NCI-H128 (cell line): ENCODE data around the gene CFAP69.
"Not testable (repeated sequence)": the region's sequence is repeated elsewhere in the genome, so short reads cannot be mapped to it uniquely, and the experiment has no call there.

Experiments used
- DNase-seq: peaks from one replicate; lab custom pipeline; 2025; ENCODE audit not compliant: unreplicated experiment; lab: John Stamatoyannopoulos, UW

The CFAP69 gene

DNA sequence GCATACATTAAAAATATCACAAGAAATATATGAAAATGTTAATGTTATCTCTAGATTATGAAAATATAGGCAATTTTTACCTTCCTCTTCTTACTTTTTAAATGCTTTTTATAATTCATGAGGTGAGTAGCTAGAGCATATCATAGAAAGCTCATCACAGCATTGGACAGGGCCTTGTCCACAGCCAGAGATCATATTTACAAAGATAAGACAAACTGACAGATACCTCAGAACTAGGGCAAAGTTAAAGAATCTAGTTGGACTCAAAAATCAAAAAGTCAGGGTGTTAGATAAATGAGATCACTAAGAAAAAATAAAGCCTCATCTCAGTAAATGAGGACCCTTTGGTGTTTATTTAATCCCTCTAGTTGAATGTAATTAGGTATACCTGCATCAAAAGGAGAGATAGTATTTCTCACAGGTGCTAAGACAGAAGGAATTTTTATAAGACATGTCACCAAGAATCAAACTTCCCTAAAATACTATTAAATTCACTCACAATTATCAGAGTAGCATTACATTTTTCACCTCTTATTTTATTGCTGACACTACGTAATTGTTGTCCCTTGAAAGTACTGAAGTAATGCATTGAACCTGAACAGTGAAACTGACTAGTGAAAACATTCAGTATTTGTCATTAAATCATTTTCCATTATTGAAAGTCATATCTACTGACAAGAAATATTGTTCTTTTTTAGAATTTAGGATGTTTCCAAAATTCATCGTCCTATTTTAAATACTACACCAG lies 25.6 kb downstream of the CFAP69 start:
- no peak for DNase-seq

DNA sequence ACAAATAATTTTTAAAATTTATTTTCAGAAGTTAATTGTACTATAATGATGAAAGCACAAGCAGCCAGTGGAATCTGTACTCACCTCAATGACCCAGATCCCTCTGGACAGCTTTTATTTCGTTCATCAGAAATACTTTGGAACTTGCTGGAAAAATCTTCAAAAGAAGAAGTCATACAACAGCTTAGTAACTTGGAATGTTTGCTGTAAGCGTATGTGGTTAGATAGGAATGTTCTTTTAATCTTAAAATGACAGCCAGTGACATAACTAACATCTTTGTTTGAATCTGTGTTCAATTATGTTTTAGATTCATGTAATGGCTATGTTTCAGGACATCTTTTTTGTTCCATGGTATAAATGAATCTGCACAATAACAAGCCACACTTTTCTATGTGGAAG lies 26.8 kb downstream of the CFAP69 start:
- DNase-seq = no peak

DNA sequence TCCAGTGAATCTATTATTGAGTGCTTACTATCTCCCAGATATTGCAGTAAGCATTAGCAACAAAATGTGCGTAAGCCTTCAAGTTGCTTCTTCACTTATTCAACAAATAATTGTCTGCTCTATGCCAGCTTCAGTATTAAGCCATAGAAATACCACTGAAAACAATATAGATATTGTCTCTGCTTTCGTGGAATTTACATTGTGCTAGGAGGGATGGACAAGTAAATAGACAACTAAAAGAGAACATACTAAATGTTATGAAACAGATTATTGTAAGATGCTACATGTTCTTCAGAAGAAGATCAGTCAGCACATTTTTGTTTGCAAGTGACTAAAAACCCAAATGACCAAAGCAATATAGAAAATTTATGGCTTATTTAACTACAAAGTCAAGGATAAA lies 27.3 kb downstream of the CFAP69 start:
- no peak for DNase-seq

DNA sequence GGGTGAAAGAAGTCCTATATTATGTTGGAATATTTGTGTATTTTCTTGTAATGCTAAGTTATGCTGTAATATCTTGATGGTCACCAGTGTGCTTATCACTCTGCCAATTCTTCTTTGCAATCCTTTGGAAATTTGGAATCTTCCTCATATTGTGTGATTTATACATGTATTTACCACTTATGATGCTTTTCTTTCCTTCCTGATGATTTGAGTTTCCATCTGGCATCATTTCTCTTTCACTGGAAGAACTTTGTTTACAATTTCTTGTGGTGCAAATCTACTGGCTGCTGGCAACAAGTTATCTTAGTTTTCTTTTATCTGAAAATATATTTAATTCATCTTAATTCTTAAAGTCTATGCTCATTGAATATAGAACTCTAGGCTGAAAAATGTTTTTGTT lies 29.2 kb downstream of the CFAP69 start:
- no peak for DNase-seq

DNA sequence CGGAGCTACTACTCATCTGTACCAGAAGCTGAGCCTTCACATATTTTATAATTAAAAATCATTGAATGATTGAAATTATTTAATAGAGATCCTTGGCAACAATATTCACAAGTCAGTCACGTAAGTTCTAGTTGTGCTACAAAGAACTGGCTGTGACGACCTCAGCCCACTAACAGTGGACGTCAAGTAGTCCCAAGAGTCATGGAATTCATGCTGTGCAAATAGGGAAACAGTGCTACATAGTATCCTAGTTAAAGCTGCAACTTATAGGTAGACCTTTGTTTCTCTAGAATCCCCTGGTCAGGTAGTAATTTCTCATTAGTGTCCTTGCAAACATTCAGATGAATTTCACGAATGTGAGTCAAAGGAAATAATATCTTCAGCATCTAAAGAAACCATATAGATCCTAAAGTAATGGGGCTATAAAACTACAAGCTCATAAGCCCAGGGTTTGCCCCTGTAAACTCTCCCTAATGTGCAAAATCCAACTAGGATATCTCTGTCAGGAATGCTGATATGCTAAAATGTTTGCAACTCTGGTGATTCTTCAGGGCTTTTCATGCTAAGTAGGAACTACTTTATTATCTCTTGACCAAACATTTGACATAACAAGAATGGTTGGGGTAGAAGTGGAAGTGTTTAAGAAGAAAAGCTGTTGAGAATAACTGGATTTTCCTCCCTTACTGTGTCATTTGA lies 31.2 kb downstream of the CFAP69 start:
- DNase-seq = no peak

DNA sequence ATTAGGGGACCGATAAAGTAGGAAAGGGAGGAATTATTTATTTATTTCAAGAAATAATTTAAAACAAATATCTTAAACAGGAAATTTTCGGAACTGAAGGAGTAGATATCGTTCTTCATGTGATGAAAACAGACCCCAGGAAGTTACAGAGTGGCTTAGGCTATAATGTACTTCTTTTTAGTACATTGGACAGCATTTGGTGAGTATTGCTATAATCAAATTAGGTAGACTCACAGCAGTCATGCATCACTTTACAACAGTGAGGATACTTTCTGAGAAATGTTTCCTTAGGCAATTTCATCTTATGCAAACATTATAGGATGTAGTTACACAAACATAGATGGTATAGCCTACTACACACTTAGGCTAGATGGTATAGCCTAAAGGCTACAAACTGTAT lies 43.2 kb downstream of the CFAP69 start:
- no peak for DNase-seq

DNA sequence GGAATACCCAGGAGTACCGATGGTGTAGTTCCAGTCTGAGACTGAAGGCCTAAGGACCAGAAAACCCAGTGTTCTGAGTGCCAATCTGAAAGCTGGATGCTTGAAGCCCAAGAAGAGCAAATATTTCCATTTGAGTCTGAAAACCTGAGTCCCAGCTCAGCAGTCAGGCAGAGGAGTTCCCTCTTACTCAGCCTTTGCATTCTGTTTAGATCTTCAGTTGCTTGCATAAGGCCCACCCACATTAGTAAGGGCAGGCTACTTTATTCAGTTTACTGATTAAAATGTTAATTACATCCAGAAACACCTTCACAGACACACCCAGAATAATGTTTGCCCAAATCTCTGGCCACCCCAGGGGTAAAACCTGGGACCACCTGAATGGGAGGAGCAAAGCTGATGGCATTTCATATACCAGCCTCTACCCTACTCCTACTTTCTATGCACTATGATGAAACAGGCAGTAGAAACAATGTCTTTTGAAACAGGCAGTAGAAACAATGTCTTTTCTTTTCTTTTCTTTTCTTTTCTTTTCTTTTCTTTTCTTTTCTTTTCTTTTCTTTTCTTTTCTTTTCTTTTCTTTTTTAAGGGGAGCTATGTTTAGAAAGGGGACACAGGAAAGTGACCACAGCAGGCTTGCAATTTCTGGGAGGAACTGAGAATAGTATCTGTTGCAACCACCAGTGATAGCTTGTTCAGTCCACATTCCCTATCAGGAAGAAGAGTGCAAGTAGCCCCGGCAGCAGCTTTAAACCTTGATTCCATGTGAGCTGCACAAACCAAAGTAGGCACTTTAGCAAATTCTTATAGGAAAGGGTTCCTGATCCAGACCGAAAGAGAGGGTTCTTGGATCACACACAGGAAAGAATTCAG lies 45.5 kb downstream of the CFAP69 start:
- DNase-seq = no peak

DNA sequence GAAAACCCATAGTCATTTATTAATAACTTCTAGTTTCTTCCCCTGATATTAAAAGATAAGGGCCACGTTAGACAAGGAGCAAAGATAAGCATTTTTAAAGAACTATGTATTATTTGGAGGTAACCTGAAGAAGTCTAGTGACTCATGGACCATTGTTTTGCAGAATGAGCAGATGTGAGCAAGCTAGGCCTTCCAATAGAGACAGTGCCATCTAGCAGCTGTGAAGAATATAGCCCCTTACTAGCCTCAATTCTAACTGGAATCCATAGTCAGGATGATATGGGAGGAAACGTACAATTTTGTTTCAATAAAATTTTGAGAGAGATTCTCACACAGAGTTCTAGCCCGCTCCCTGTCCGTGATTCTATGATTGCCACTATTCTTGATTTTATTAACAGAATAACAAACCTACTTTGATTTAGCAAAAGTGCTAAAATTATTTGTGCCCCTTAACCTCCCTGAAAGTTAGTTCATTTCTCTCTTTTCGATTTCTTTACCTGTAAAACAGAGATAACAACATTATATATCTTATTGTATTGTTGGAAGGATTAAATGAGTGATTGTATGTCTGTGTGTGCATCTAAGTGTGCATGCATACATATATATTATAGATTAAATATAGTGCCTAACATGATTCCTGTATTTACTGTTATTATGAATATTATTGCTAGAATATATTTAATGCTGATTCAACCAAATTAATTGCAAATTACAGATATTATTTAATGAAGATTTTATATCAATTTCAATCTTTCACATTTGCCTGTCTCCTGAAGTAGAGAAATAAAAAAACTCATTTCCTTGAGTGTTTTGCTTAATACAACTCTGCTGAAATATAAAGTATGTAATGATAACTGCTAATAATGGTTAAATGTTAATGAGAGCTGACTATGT lies 53.4 kb downstream of the CFAP69 start:
- DNase-seq = no peak

DNA sequence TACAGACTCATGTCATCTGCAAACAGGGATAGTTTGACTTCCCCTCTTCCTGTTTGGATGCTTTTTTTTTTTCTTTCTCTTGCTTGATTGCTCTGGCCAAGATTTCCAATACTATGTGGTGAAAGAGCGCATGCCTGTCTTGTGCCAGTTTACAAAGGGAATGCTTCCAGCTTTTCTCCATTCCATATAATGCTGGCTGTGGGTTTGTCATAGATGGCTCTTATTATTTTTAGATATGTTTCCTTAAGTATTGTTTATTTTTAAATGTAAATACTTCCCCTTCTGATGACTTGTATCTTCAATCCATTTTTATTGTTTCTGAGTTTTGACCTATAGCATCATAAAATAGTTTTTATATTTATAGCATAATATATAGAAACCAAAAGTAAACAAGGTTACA lies 58.3 kb downstream of the CFAP69 start:
- no peak for DNase-seq

DNA sequence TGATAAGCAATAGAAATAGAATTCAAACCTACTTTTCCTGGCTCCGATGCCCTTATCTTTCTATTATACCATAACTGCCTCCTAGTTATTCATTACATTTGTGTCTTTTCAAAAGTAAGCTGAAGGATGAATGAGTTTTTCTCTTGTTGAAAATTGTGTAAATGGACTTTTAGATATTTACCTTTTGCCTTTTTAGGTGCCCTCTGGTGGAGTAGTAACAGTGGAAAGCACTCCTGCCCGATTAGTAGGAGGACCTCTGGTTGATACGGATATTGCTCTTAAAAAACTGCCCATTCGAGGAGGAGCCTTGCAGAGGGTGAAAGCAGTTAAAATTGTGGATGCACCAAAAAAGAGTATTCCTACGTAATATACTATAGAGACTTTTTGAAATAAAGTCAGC lies 64.9 kb downstream of the CFAP69 start:
- no peak for DNase-seq

DNA sequence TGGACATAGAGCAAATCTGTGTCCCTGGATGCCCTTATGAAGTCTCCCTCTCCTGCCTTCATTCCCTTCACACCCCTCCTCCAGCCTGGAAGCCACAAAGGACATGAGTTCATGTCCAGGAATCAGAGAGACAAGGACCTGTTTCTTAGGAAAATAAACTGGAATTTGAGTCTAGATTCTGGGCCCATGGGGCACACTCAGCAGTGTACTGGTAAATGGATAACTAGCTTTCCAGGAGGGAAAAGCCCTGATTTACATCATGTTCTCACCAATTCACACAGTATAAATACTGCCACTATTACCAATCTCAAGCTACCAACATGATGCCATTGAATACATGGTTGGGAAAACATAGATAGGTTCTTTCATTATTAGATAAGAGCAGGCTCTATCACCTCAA lies 66.2 kb downstream of the CFAP69 start:
- no peak for DNase-seq

DNA sequence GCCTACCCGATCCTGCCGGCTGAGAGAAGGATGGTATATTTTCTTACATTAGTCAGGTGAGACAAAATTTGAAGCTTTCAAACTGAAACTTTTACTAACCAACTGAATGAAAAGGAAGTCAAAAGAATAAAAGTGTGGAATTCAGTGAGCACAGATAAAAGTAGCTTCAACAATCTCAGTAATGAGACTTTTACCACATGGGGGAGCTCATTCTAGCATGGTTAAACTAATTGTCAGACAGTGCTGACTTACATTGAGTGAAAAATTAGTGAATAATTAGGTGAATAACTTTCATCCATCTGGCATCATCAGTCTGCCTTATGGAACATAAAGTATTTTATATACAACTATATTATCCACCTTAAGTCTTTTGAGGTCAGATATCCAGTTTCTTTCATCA lies 67.8 kb downstream of the CFAP69 start:
- DNase-seq = no peak

DNA sequence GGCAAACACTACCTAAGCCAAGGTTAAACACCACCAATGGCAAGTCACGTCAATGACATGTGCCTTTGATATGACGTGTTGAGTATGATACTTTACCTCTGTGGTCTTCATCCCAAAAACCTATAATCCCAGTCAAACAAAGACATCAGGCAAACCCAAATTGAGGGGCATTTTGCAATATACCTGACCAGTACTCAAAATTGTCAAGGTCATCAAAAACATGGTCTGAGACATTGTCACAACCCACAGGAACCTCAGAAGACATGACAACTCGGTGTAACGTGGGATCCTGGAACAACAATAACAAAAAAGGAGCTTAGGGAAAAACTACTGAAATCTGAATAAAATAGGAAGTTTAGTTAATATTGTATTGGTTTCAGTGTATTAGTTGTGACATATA lies 68.9 kb downstream of the CFAP69 start:
- DNase-seq = no peak

DNA sequence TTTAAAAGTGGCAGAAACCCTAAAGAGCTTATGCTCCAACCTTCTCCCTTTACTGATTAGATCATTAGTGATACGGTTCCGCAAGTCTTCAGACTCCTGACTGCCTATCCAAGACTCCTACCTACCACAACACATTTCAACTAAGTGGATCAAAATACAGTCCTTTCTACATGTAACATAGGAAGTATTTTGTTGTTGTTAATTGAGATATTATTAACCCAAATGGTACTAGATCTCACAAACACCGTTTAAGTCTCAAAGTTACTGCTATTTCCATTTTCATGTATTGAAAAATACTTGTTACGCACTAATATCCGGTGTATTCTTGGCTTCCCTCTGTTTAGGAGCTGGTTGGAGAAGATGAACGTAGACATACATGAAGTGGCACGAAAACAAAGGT lies 75.0 kb downstream of the CFAP69 start:
- DNase-seq = no peak

DNA sequence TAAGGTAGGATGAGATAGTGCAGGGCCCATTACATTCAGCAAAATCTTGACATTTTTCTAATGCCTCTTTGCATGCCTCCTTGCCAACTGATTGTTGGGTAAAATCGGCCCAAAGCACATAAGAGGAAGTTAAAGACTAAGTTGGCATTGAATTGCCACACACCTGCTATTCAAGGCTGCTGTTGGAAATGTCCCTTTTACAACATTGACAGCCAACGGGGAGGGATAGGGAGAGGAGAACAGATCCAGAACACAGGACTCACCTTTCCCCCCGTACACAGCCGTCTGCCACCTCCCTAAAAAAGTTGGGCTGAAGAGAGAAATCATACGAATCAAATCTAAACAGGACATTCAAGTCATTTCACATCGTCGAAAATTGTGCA lies 75.4 kb downstream of the CFAP69 start:
- DNase-seq = no peak

DNA sequence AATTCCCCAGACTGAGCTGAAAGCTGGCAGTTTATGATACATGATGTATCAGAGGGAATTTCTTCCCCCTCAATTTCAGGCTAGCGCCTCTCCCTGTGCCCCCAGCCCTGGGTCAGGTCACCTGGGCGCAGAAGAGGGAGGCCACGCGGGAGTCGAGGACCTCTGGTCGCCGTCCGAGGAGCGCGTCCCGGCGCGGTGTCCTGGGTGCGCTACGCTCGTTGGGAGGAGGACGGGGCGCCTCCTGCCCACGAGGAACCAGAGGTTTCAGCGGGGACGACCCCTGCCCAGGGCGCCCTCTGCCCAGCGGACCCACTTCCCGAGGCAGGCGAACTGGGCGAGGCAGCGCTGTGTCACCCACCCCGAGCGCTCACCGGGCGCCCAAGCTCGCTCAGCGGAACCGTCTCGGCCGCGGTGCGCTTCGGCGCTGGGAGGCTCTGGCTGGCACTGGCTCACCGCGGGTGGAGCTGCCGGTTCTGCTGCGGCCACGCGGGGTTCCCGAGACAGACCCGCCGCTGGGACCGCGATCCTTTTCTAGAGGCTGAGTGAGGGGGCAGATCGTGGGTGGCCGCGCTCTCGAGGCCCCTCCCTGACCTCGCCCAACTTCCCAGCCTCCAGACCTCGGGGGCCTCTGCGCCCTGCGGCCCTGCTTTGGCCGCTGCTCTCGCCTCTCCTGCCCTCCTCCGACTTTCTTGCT lies 76.0 kb downstream of the CFAP69 start, which contains the start of gene FAM237B:
Gene FAM237B, minus strand, starts transcription at position 504 of the 694 bp plus-strand sequence. CDS start 1,556 bp downstream, outside the sequence.
- no peak for DNase-seq

DNA sequence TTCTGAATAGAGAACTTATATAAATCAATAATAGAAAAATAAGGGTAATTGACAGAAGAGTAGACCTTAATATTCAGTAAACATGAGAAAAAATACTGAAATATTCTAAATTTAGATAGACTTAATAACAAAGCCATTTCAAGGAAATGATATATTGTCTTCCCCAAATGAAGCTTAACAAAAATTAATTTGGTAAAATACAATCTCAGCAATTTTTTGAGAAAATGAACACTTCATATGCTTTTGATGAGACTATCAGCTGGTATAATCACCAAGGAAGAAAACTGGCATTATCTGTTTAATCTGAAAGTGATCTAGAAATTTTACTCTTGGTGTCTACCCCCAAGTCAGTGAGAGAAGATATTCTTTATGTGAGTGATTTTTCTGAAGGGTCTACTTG lies 77.9 kb downstream of the CFAP69 start:
- DNase-seq = no peak

DNA sequence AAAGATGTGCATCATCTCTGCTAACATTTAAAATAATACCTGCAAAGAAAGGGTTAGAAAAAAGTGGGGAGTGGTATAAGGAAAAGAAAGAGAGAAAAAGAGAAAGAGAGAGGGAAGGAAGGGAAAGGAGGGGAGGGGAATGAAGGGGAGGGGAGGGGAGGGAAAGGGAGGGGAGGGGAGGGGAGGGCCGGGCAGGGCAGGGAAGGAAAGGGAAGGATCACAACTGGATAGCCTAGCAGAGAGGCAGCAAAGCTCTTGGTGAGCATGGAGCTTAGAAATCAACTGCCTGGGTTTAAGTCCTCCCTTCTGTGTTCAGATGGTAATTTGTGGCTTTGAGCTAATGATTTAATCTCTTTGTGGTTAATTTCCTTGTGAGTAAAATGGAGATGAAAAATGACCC lies 81.5 kb downstream of the CFAP69 start:
- DNase-seq = no peak

DNA sequence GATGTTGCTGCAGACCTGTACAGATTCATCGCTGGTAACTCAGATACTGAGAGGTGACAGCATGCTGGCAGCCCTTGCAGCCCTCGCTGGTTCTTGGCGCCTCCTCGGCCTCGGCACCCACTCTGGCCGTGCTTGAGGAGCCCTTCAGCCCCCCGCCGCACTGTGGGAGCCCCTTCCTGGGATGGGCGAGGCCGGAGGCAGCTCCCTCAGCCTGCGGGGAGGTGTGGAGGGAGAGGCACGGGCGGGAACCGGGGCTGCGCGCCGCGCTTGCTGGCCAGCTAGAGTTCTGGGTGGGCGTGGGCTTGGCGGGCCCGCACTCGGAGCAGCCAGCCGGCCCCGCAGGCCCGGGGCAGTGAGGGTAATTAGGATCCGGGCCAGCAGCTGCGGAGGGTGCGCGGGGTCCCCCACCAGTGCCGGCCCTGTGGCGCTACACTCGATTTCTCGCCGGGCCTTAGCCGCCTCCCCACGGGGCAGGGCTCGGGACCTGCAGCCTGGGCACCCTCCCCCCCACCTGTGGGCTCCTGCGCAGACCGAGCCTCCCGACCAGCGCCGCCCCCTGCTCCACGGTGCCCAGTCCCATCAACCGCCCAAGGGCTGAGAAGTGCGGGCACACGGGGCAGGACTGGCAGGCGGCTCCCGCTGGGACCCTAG lies 89.3 kb downstream of the CFAP69 start:
- no peak for DNase-seq

DNA sequence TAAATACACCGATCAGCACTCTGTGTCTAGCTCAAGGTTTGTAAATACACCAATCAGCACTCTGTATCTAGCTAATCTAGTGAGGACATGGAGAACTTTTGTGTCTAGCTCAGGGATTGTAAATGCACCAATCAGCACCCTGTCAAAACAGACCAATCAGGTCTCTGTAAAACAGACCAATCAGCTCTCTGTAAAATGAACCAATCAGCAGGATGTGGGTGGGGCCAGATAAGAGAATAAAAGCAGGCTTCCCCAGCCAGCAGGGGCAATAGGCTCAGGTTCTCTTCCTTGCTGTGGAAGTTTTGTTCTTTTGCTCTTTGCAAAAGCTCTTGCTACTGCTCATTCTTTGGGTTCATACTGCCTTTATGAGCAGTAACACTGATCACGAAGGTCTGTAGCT lies 90.0 kb downstream of the CFAP69 start:
- not testable (repeated sequence) for DNase-seq
